ENCODE results near the gene CERS3. TPM values are rescaled to one million over a fixed set of nuclear protein-coding genes. Genes with fewer than 3 reads are reported as not detected.

The CERS3 gene
- total RNA-seq, 1 experiment from 2014 or later, result not detected

GRCh38 chr15:100476805-100477204 lies 51.9 kb downstream of the CERS3 start:
- intact Hi-C loops (cut with micrococcal nuclease; ENCODE audit: unreplicated experiment), result no loop called here
- no TSS peak for BruUV-seq (replicated peaks)
- POLR2A ChIA-PET (ENCODE audit: low non-redundant PET), result no interaction called here
- Histone ChIP-seq H3K27me3 (replicated peaks; ENCODE audit: insufficient read depth, low read depth, low read length, poor library complexity) (no peaks in the 10 kb centered on the region), H3K36me3 (ENCODE audit: insufficient read depth, low read length, poor library complexity, severe bottlenecking) (no peaks in the 10 kb centered on the region), H3K27ac (ENCODE audit: low read depth, low read length, poor library complexity, severe bottlenecking) (no peak overlapping the region), H3K4me3 (ENCODE audit: low read depth, low read length, poor library complexity, severe bottlenecking) (no peak overlapping the region), H3K4me1 (ENCODE audit: insufficient read depth, low read length, poor library complexity, severe bottlenecking) (no peaks in the 10 kb centered on the region), H3K9me3 (ENCODE audit: low read depth, low read length, poor library complexity, severe bottlenecking) (peaks cover 17% of the 10 kb centered on the region)
- TF ChIP-seq EZH2 (IDR thresholded peaks at IDR 0.05; ENCODE audit: borderline replicate concordance, low read depth, low read length, poor library complexity, severe bottlenecking), result no peak
- TF ChIP-seq, protein P1, sequence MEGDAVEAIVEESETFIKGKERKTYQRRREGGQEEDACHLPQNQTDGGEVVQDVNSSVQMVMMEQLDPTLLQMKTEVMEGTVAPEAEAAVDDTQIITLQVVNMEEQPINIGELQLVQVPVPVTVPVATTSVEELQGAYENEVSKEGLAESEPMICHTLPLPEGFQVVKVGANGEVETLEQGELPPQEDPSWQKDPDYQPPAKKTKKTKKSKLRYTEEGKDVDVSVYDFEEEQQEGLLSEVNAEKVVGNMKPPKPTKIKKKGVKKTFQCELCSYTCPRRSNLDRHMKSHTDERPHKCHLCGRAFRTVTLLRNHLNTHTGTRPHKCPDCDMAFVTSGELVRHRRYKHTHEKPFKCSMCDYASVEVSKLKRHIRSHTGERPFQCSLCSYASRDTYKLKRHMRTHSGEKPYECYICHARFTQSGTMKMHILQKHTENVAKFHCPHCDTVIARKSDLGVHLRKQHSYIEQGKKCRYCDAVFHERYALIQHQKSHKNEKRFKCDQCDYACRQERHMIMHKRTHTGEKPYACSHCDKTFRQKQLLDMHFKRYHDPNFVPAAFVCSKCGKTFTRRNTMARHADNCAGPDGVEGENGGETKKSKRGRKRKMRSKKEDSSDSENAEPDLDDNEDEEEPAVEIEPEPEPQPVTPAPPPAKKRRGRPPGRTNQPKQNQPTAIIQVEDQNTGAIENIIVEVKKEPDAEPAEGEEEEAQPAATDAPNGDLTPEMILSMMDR (conservative IDR thresholded peaks at IDR 0.05; ENCODE audit: low read depth, low read length), result no peak
- CTCF ChIA-PET, result no interaction called here
- no peak for DNase-seq (ENCODE audit: low spot score)

DNA sequence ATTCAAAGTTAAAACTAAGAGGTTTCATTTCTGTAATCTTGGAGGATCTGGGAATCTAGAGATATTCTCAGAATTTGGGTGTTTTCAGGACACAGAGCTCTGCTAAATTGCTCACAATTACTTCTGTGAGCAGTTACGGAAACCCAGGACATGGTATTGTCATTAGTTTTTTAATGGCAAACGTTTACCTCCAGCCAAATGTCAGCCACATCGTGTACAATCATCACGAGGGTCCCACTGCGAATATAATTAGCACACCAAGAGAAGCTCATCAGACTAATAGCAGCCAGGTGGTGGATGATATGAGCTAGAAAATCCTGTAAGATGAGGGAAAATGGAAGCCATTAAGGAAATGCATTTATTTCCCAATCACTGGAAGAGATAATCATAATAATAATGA lies 56.0 kb downstream of the CERS3 start:
- DNase-seq (ENCODE audit: low spot score), result no peak
- BruUV-seq (replicated peaks), result no TSS peak
- H3K4me1 ChIP-seq (ENCODE audit: insufficient read depth, low read length, poor library complexity, severe bottlenecking), result no peaks in the 10 kb centered on the region
- H3K36me3 ChIP-seq (ENCODE audit: insufficient read depth, low read length, poor library complexity, severe bottlenecking), result no peaks in the 10 kb centered on the region
- no peak overlapping the region for H3K4me3 ChIP-seq (ENCODE audit: low read depth, low read length, poor library complexity, severe bottlenecking)
- TF ChIP-seq, protein P1 (conservative IDR thresholded peaks at IDR 0.05; ENCODE audit: low read depth, low read length), result no peak
- TF ChIP-seq EZH2 (IDR thresholded peaks at IDR 0.05; ENCODE audit: borderline replicate concordance, low read depth, low read length, poor library complexity, severe bottlenecking), result no peak
- intact Hi-C loops (cut with micrococcal nuclease; ENCODE audit: unreplicated experiment), result no loop called here
- ChIA-PET POLR2A (ENCODE audit: low non-redundant PET) (no interaction called here), CTCF (no interaction called here)
- no peak overlapping the region for H3K27ac ChIP-seq (ENCODE audit: low read depth, low read length, poor library complexity, severe bottlenecking)
- peaks cover 4% of the 10 kb centered on the region for H3K9me3 ChIP-seq (ENCODE audit: low read depth, low read length, poor library complexity, severe bottlenecking)
- no peaks in the 10 kb centered on the region for H3K27me3 ChIP-seq (replicated peaks; ENCODE audit: insufficient read depth, low read depth, low read length, poor library complexity)

DNA sequence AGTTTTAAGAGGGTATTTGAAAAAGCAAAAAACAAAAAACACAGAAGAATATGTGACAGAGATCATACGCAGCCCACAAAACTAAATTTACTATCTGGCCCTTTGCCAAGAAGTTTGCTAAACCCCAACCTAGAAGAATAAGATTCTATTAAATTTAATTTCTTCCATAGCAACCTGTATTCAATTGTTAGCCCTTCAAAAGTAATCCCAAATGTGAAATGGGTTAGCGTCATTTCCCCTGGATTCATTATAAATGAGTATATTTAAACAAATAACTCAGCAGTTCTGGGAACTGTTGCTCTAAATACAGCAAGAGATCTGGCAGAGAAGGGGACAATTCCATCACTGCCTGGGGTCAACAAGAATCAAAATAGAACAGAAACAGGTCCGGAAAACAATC lies 56.8 kb downstream of the CERS3 start:
- Histone ChIP-seq H3K4me1 (ENCODE audit: insufficient read depth, low read length, poor library complexity, severe bottlenecking) (no peaks in the 10 kb centered on the region), H3K36me3 (ENCODE audit: insufficient read depth, low read length, poor library complexity, severe bottlenecking) (no peaks in the 10 kb centered on the region), H3K27ac (ENCODE audit: low read depth, low read length, poor library complexity, severe bottlenecking) (no peak overlapping the region), H3K4me3 (ENCODE audit: low read depth, low read length, poor library complexity, severe bottlenecking) (no peak overlapping the region), H3K9me3 (ENCODE audit: low read depth, low read length, poor library complexity, severe bottlenecking) (no peaks in the 10 kb centered on the region), H3K27me3 (replicated peaks; ENCODE audit: insufficient read depth, low read depth, low read length, poor library complexity) (no peaks in the 10 kb centered on the region)
- no TSS peak for BruUV-seq (replicated peaks)
- CTCF ChIA-PET, result no interaction called here
- no peak for DNase-seq (ENCODE audit: low spot score)
- no peak for TF ChIP-seq EZH2 (IDR thresholded peaks at IDR 0.05; ENCODE audit: borderline replicate concordance, low read depth, low read length, poor library complexity, severe bottlenecking)
- TF ChIP-seq, protein P1 (conservative IDR thresholded peaks at IDR 0.05; ENCODE audit: low read depth, low read length), result no peak
- intact Hi-C loops (cut with micrococcal nuclease; ENCODE audit: unreplicated experiment), result no loop called here
- POLR2A ChIA-PET (ENCODE audit: low non-redundant PET), result no interaction called here

Data from A673 (cell line).